ENCODE results near the gene PSMB5. TPM values are rescaled to one million over a fixed set of nuclear protein-coding genes. Genes with fewer than 3 reads are reported as not detected.

PSMB5 gene
- total and polyA plus RNA-seq, 2 of the 13 experiments (the other 11 are each of a cell fraction or from before 2014, with no cell fraction given): 705 to 871 TPM

DNA sequence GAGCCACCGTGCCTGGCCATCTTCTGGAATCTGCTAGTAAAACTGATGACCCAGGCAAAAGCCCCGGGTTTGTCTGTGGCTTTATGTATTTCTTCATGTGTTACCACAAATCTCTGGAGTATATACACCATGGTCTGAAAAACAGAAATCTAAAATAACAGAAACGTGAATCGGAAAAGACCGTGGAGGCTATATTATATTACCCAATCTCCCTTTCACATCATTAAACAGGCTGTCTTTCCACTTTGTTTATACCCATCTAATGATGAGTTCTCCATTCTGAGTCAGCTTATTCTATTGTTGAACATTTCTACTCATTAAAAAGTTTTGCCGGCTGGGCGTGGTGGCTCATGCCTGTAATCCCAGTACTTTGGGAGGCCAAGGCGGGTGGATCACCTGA is 42.8 kb downstream of the PSMB5 start:
- no peak for ATAC-seq
- H3K27ac ChIP-seq (ENCODE audit: extremely low read length, insufficient read depth, low read length): no peak overlapping the region
- CTCF ChIA-PET (ENCODE audit: low intra/inter-chr PET ratio, low total read pairs): interaction anchor here (0.9 kb wide), 1 partner anchor 63 kb away, joined by 3 read pairs; no protein-coding TSS in a partner anchor

More for the DNA sequence above, 42.8 kb downstream of the PSMB5 start:
- no peaks in the 10 kb centered on the region for H3K9me3 ChIP-seq (ENCODE audit: low read length)
- BruUV-seq (replicated peaks): no TSS peak
- FAIRE-seq (no peak), DNase-seq (ENCODE audit: low spot score) (no peak)
- in situ Hi-C loops (cut with HindIII; ENCODE audit: extremely low pct_ligation_motif_present, low pct_unique_long_range_greater_than_20kb): no loop called here
- POLR2A ChIA-PET: interaction anchor here (5.5 to 8.5 kb wide), 3 partner anchors 8 to 17 kb away, joined by 88 to 160 read pairs (median 101); partner anchors contain the start of gene AJUBA
- H3K9ac ChIP-seq (ENCODE audit: insufficient read depth, low read depth, low read length): no peak overlapping the region
- peaks cover 0 to 6% of the 10 kb centered on the region in 2 experiments; a peak in 1 of 5 replicates for H3K36me3 ChIP-seq (replicated peaks in 1 of 2; ENCODE audit: control insufficient read depth in 1 of 2, insufficient read depth in 2 of 2, low read length in 2 of 2)
- intact Hi-C loops (cut with micrococcal nuclease; ENCODE audit: unreplicated experiment): no loop called here
- H3K27me3 ChIP-seq (ENCODE audit: control insufficient read depth in 1 of 2, insufficient read depth in 2 of 2, low read length in 2 of 2): no peaks in the 10 kb centered on the region
- no peaks in the 10 kb centered on the region for H4K20me1 ChIP-seq (ENCODE audit: insufficient read depth, low read length)
- no peaks in the 10 kb centered on the region for H3K79me2 ChIP-seq (ENCODE audit: insufficient read depth, low read length)
- WGBS (ENCODE audit: low lambda C conversion rate): 91% methylated on average over 8 of the region's 8 CpGs
- peaks cover 5% of the 10 kb centered on the region; the same call in 1 of the 2 replicates for H3K4me1 ChIP-seq (ENCODE audit: insufficient read depth, low read length)
- H2AFZ ChIP-seq (ENCODE audit: low read length): no peak overlapping the region
- H3K4me3 ChIP-seq (replicated peaks in 1 of 3; ENCODE audit: insufficient read depth in 1 of 3, low read depth in 2 of 3, low read length in 3 of 3): no peak overlapping the region
- TF ChIP-seq KLF9 (CRISPR knock-in tag; IDR thresholded peaks at IDR 0.05; ENCODE audit: low read depth) (no peak), ZNF572 (CRISPR knock-in tag; IDR thresholded peaks at IDR 0.05) (no peak), ZSCAN29 (CRISPR knock-in tag; conservative IDR thresholded peaks at IDR 0.05) (no peak), TP53 (CRISPR knock-in tag; conservative IDR thresholded peaks at IDR 0.05) (no peak), ZNF331 (CRISPR knock-in tag; IDR thresholded peaks at IDR 0.05) (no peak), KLF13 (CRISPR knock-in tag; IDR thresholded peaks at IDR 0.05) (no peak)
- TF ChIP-seq, protein P1, sequence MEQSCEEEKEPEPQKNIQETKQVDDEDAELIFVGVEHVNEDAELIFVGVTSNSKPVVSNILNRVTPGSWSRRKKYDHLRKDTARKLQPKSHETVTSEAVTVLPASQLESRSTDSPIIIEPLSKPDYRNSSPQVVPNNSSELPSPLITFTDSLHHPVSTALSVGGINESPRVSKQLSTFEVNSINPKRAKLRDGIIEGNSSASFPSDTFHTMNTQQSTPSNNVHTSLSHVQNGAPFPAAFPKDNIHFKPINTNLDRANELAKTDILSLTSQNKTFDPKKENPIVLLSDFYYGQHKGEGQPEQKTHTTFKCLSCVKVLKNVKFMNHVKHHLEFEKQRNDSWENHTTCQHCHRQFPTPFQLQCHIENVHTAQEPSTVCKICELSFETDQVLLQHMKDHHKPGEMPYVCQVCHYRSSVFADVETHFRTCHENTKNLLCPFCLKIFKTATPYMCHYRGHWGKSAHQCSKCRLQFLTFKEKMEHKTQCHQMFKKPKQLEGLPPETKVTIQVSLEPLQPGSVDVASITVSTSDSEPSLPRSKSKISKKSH (CRISPR knock-in tag; IDR thresholded peaks at IDR 0.05; ENCODE audit: borderline replicate concordance): no peak
- TF ChIP-seq, protein P2, sequence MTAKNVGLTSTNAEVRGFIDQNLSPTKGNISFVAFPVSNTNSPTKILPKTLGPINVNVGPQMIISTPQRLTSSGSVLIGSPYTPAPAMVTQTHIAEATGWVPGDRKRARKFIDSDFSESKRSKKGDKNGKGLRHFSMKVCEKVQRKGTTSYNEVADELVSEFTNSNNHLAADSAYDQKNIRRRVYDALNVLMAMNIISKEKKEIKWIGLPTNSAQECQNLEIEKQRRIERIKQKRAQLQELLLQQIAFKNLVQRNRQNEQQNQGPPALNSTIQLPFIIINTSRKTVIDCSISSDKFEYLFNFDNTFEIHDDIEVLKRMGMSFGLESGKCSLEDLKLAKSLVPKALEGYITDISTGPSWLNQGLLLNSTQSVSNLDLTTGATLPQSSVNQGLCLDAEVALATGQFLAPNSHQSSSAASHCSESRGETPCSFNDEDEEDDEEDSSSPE (CRISPR knock-in tag; IDR thresholded peaks at IDR 0.05): no peak
- no peak overlapping the region for H3K4me2 ChIP-seq (ENCODE audit: low read depth, low read length)
